Smooth muscle cell of the brain vasculature (primary cell): ENCODE measurements around the gene KDM4D.
A peak's percentile ranks its signal among the peaks of the same experiment; 100 is the strongest.
"Not testable (repeated sequence)": the region's sequence is repeated elsewhere in the genome, so short reads cannot be mapped to it uniquely, and the experiment has no call there.

ENCODE experiments used
- DNase-seq: peaks from one replicate; pipeline ENCODE4 v3.0.0-alpha.2; 2012; ENCODE audit warnings: low read depth, low spot score

Gene KDM4D

DNA sequence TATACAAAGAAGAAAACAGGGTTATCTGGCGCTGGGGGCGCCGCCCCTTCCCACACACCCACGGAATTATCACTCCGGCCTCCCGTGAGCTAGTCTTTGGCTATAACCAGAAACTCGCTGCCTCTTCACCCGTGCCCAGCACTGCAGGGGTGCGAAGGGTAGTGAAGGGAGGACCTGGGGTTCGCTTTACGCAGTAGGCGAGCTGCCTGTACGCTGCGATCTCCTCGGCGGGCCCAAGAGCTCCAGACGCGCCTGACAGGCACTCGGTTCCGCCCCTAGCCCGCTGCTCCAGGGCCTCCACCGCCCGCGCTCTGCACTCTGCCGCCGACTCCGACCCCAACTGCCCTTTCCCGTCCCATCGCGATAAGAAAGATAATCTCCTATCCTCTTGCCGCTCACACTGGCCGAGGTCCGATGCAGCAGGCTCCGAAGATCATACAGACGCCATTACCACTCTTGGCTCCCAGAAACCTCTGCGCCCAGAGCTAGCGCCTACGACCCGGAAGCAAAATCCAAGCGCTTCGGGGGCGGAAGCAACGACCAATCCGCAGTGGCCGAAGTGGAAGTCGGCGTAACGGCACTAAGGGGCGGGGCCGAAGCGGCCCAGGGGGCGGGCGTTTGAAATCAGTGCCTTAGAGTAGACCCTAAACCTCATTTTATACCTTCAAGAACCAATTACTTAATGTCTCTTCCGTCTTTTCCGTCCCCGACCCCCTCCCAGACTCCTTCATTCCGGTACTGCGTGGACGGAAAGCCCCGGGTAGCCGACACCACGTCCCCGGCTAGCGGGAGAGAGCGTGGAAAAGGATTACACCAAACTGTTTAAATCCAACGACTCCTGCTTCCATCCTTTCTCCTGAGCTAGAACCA, at the start of gene KDM4D, which contains the start of gene CWC15:
TSS of gene KDM4D (plus strand) at position 611 of the 870 bp plus-strand sequence. CDS start 23,664 bp downstream, outside the sequence.
TSS of gene CWC15 (minus strand) at position 458 of the 870 bp plus-strand sequence. CDS start 1,371 bp downstream, outside the sequence.
- peak; percentile 87 for DNase-seq

GRCh38 chr11:94924171-94924572, 49.3 kb upstream of the KDM4D start:
- DNase-seq = no peak

GRCh38 chr11:94924612-94925011, 48.9 kb upstream of the KDM4D start:
- DNase-seq = no peak

DNA sequence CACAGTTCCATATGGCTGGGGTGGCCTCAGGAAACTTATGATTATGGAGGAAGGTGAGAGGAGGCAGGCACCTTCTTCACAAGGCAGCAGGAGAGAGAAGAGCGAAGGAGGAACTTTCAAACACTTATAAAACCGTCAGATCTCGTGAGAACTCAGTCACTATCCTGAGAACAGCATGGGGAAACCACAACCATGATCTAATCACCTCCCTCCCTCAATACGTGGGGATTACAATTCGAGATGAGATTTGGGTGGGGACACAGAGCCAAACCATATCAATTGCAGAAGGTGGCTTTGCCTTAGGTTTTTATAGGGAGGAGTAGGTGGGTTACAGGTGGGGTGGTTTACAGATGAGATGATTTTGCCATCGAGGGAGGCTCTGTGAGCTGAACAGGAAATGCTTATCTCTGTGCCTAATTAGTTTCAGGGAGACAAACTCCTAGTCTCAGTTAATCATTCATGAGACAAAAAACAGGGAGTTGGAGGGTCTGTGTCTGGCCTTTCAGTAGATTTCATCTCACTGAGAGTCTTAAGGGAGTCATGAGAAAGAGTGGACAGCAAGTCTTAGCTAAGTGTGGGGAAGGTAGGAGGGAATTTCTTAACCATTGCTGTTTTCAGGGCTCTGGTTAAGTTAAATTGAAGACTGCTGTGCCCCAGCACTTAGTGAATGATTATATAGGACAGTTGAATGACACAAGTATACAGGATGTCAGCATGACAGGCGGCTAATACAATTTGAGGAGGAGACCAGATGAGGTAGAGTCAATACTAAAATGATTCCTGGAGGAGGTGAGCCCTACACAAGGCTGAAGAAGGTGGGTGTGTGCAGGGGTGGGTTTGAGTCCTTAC, 47.9 kb upstream of the KDM4D start:
- no peak for DNase-seq

DNA sequence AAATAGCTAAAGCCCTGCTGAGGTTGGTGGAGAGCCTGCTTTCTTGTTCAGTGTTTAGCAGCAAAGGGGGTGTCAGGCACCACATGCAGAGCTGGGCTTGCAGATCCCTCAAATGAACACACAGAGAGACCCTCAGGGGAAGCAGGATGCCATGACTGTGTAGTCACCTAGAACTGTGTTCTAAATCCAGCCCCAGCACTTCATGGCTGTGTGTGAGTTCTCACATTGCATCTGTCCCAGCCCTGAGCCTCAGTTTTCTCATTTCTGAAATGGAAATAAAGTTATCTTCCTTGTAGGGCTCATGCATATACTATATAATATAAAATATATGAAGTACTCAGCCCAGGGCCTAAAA, 47.3 kb upstream of the KDM4D start:
- DNase-seq = peak; percentile 32

GRCh38 chr11:94926698-94927237, 46.7 kb upstream of the KDM4D start:
- peak; percentile 98 for DNase-seq

DNA sequence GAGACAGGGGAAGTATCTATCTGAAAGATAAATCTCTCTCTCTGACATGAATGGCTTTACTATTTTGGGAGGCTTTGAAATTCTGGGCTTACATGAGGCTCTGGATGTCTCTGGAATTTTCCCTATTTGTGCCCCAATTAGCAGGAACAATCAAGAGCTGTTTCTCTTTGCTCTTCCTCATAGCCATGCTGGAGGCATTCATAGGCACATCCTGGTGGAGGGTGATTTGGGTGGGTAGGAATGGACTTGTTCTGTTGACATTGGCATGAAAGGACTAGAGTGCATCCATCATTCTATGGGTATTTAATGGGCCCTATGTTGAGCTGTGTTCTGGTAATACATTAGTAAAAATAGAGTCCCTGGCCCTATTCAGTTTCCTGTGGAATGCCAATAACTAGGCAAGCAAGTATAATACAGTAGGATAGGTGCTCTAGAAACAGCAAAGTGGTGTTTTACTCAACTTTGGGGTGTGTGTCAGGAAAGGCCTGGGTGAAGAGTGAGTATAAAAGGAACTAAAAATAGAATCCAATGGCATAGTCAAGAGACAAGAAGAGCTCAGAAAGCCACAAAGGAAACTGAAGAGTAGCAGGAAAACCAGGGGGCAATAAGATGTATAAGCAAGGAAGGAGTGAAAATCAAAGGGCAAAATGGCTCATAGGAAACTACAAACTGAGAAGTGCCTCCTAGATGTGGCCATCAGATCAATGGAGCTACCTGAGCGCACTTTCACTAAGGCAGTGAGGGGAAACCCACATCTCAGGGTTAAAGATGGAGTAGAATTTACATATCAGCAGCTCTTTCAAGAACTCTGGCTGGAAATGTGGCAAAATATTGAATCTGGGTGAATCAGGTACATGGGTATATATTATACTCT, 45.2 kb upstream of the KDM4D start:
- DNase-seq = no peak

DNA sequence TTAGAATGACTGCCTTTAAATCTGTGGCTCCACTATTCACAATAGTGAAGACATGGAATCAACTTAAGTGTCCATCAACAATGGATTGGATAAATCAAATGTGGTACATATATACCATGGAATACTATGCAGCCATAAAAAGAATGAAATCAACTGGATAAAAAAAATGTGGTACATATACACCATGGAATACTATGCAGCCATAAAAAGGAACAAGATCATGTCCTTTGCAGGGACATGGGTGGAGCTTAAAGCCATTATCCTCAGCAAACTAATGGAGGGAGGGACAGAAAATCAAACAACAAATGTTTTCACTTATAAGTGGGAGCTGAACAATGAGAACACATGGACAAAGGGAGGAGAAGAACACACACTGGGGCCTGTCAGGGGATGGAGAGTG, 41.4 kb upstream of the KDM4D start:
- not testable (repeated sequence) for DNase-seq

- no peak for DNase-seq
Observed at GRCh38 chr11:94932503-94932902, 41.0 kb upstream of the KDM4D start.

GRCh38 chr11:94933223-94934130, 40.0 kb upstream of the KDM4D start:
- peak; percentile 92 for DNase-seq

DNA sequence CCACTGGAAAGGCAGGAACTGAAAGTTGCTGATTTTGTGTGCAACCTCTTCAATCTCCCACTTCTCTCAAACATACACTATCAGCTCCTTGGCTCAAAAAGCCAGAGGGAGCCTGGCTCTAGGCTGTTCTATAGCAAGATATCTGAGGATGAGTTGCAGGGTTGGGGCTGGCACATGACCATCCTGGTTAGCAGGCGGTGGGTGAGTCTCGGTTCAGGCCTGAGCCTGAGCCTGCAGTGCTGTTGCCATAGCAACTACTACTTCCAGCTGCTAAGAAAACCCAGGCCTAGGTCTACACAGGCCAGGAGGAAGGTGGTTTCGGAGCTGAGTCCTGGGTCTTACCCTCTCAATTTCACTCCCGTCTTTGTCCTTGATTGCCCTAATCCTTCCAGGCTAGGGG, 39.1 kb upstream of the KDM4D start:
- peak; percentile 57 for DNase-seq

- DNase-seq = no peak
Observed at GRCh38 chr11:94934846-94935245, 38.7 kb upstream of the KDM4D start.

- DNase-seq = peak; percentile 97
Observed at GRCh38 chr11:94938095-94939055, 35.1 kb upstream of the KDM4D start.

GRCh38 chr11:94939346-94939745, 34.2 kb upstream of the KDM4D start:
- DNase-seq = no peak

DNA sequence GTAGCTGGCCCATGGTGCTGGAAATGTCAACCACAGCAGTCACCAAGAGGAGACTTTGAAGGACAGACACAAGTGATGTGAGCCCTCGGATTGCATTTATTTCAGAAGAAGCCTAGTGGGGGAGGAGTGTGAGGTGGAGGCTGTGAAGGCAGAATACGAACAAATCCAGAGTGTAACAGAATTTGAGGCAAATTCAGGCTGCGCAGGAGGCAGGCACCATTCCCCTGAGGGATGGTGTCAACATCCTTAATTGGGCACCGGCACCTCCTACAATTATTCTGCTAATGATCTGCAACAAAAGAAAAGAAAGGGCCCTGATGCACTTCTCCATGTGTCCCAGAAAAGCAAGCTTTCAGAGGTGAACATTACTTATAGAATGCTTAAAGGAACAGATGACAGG, 32.4 kb upstream of the KDM4D start:
- no peak for DNase-seq

DNA sequence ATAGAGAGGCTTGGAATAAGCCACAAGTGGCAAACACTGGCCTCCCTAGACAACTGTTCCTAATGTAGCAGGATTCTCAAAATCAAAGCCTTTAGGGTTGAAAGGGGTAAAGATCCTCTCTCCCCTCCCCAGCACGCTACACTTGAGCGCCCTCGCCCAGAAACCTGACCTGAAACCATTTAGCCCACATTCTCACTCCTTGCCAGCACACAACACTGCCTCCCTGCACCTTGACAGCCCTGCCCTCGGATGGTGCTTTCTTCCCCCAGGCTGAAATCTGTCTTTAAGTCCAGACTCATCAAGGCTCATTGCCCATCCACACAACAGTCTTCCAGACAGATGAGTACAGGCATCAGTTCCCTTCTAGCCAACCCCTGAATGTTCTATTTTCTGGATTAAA, 26.7 kb upstream of the KDM4D start:
- DNase-seq = no peak

DNA sequence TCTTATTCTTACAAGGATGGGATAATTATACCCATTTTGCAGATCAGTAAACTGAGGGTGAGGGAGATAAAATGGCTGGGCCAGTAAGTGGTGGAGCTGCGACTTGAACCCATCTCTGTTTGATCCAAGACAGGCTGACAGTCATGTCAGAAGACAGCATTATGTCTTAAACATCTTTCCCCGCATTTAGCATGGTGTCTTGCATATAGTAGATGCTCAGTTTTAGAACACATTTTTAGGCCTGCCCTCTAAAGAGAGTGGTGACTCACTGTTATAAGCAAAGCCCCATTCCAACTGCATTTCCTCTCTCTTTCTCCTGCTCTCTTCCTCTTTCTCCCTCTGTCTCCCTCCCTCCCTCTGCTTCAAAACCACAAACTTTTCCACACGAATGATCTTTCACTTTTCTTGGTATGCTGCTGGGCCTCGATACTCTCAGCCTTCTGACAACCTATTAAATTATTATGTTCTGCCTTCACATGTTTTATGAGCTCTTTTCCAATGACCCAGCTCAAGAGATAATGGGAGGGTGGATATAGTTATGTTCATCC, 25.4 kb upstream of the KDM4D start:
- no peak for DNase-seq

DNA sequence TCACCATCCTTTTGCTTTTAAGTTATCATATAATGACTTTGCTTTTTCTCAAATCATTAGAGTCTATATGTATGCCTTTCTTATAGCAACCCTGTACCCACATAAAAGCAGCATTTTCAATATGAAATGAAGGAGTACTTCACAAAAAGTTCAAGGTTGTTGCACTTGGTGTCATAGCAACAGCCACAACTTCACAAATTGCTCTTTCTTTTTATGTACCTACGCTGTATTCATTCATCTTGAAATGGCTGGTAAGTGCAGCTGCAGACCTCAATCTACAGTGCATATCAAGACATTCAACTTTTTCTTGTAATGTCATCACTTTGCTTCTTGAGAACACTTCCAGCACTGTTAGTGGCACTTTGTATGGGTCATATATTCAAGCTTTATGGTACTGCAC, 18.8 kb upstream of the KDM4D start:
- no peak for DNase-seq

GRCh38 chr11:94956963-94957362, 16.5 kb upstream of the KDM4D start:
- no peak for DNase-seq
